HepG2 (cell line): ENCODE data around the gene MYO7A. TPM values are rescaled to one million over a fixed set of nuclear protein-coding genes. Genes with fewer than 3 reads are reported as not detected.

ENCODE experiments used
- HDAC2 ChIP-seq: sonication (generic); formaldehyde crosslinking; IDR thresholded peaks from 2 replicates; pipeline ENCODE4 v1.4.0; 2020; ENCODE audit warnings: missing genetic modification reagents
- TRAFD1 ChIP-seq: sonication (generic); formaldehyde crosslinking; IDR thresholded peaks from 2 replicates; pipeline ENCODE4 v1.5.1; 2020; ENCODE audit warnings: missing genetic modification reagents, mild to moderate bottlenecking, borderline replicate concordance
- ZNF253 ChIP-seq: sonication (generic); formaldehyde crosslinking; IDR thresholded peaks from 2 replicates; pipeline ENCODE4 v1.8.0; 2022; ENCODE audit warnings: mild to moderate bottlenecking, missing genetic modification reagents, borderline replicate concordance
- ZNF275 ChIP-seq: sonication (generic); formaldehyde crosslinking; IDR thresholded peaks from 2 replicates; pipeline ENCODE4 v1.8.0; 2022; ENCODE audit warnings: missing genetic modification reagents, mild to moderate bottlenecking, inconsistent platforms, borderline replicate concordance
- ZSCAN20 ChIP-seq: sonication (generic); formaldehyde crosslinking; IDR thresholded peaks from 2 replicates; pipeline ENCODE4 v1.4.0; 2020; ENCODE audit warnings: missing genetic modification reagents, mild to moderate bottlenecking, borderline replicate concordance
- polyA plus RNA-seq, 8 experiments: library from polyadenylated mRNA; depleted of rRNA in 3 of 8; stranded (reverse) in 7 of 8; unstranded in 1 of 8; fragments of >200 nt; fragmentation: Illumina TruSeq in 4 of 8; extraction: Trizol in 4 of 8; gene quantifications; 2 replicates each; pipeline versions ENCODE4 v1.2.1 to v1.2.3, GENCODE V29; 2011 to 2016; ENCODE audit warnings: low read depth in 4 of 8, missing spikeins in 1 of 8, mixed read lengths in 1 of 8; ENCODE audit not compliant: insufficient read depth in 1 of 8
- total RNA-seq, 5 experiments: library from RNA; depleted of rRNA; stranded (reverse); fragments of >200 nt; fragmentation: Illumina TruSeq; extraction: Trizol; gene quantifications; 2 replicates each; pipeline ENCODE4 v1.2.3, GENCODE V29; 2016; ENCODE audit warnings: low read depth in 1 of 5
- TF ChIP-seq, protein P1 (sequence below): sonication (generic); formaldehyde crosslinking; IDR thresholded peaks from 2 replicates; pipeline ENCODE4; 2020; ENCODE audit warnings: missing genetic modification reagents, mild to moderate bottlenecking, borderline replicate concordance
- TF ChIP-seq, protein P2 (sequence below): sonication (generic); formaldehyde crosslinking; IDR thresholded peaks from 2 replicates; pipeline ENCODE4 v1.5.0; 2020; ENCODE audit warnings: missing genetic modification reagents, mild to moderate bottlenecking, borderline replicate concordance
- TF ChIP-seq, protein P3 (sequence below): sonication (generic); formaldehyde crosslinking; IDR thresholded peaks from 2 replicates; pipeline ENCODE4 v1.4.0; 2020; ENCODE audit warnings: mild to moderate bottlenecking, missing genetic modification reagents

Gene MYO7A
- total and polyA plus RNA-seq, 2 of the 13 experiments (the other 11 are each of a cell fraction or from before 2014, with no cell fraction given): 7.5 to 10.0 TPM

GRCh38 chr11:77253690-77254089 lies 125.6 kb downstream of the MYO7A start (continued):
- no peak for TF ChIP-seq ZNF275 (CRISPR knock-in tag)
- TF ChIP-seq ZSCAN20 (CRISPR knock-in tag): no peak
- TF ChIP-seq, protein P1, sequence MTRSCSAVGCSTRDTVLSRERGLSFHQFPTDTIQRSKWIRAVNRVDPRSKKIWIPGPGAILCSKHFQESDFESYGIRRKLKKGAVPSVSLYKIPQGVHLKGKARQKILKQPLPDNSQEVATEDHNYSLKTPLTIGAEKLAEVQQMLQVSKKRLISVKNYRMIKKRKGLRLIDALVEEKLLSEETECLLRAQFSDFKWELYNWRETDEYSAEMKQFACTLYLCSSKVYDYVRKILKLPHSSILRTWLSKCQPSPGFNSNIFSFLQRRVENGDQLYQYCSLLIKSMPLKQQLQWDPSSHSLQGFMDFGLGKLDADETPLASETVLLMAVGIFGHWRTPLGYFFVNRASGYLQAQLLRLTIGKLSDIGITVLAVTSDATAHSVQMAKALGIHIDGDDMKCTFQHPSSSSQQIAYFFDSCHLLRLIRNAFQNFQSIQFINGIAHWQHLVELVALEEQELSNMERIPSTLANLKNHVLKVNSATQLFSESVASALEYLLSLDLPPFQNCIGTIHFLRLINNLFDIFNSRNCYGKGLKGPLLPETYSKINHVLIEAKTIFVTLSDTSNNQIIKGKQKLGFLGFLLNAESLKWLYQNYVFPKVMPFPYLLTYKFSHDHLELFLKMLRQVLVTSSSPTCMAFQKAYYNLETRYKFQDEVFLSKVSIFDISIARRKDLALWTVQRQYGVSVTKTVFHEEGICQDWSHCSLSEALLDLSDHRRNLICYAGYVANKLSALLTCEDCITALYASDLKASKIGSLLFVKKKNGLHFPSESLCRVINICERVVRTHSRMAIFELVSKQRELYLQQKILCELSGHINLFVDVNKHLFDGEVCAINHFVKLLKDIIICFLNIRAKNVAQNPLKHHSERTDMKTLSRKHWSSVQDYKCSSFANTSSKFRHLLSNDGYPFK (CRISPR knock-in tag): no peak
- TF ChIP-seq TRAFD1 (CRISPR knock-in tag): no peak
- TF ChIP-seq, protein P2, sequence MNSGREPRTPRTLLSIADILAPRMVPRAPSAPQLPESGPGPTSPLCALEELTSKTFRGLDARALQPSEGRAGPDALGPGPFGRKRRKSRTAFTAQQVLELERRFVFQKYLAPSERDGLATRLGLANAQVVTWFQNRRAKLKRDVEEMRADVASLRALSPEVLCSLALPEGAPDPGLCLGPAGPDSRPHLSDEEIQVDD (CRISPR knock-in tag): no peak
- TF ChIP-seq, protein P3, sequence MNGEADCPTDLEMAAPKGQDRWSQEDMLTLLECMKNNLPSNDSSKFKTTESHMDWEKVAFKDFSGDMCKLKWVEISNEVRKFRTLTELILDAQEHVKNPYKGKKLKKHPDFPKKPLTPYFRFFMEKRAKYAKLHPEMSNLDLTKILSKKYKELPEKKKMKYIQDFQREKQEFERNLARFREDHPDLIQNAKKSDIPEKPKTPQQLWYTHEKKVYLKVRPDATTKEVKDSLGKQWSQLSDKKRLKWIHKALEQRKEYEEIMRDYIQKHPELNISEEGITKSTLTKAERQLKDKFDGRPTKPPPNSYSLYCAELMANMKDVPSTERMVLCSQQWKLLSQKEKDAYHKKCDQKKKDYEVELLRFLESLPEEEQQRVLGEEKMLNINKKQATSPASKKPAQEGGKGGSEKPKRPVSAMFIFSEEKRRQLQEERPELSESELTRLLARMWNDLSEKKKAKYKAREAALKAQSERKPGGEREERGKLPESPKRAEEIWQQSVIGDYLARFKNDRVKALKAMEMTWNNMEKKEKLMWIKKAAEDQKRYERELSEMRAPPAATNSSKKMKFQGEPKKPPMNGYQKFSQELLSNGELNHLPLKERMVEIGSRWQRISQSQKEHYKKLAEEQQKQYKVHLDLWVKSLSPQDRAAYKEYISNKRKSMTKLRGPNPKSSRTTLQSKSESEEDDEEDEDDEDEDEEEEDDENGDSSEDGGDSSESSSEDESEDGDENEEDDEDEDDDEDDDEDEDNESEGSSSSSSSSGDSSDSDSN (CRISPR knock-in tag): no peak
- no peak for TF ChIP-seq ZNF253 (CRISPR knock-in tag)
- TF ChIP-seq HDAC2: no peak
